T-cell (primary cell): ENCODE results near the gene TBL1XR1. TPM values are rescaled to one million over a fixed set of nuclear protein-coding genes. Genes with fewer than 3 reads are reported as not detected.
"Not testable (repeated sequence)": the region's sequence is repeated elsewhere in the genome, so short reads cannot be mapped to it uniquely, and the experiment has no call there.

Source experiments
- ATAC-seq, 4 experiments: fragments of 200-7000 bp in 3 of 4; fragments of 150-1000 bp in 1 of 4; cut with Tn5 transposase; replicated peaks in 1 of 4; 1 replicate in 3 of 4; 2 replicates in 1 of 4; pipeline ENCODE4 v1.10.0; 2021; ENCODE audit warnings: moderate library complexity in 3 of 4, mild to moderate bottlenecking in 2 of 4, moderate number of reproducible peaks in 1 of 4
- CTCF ChIA-PET, 2 donors: fragments of 300-600 bp; sonication (Branson Sonifier 250); formaldehyde crosslinking; loops; one replicate each; lab custom pipeline; 2022; ENCODE audit warnings: antibody characterized with exemption in 2 of 2; lab: Charles Lee
- POLR2A ChIA-PET, 2 donors: fragments of 300-600 bp; sonication (Branson Sonifier 250); formaldehyde crosslinking; loops; one replicate each; lab custom pipeline; 2022; ENCODE audit warnings: antibody characterized with exemption in 2 of 2; lab: Charles Lee
- DNase-seq, 35 experiments: peaks; one replicate each; pipeline versions ENCODE4 v3.0.0 to v3.0.0-alpha.2; 2013 to 2023
- H3K27ac ChIP-seq: one replicate; pipeline ENCODE4 v1.5.1; 2013; ENCODE audit warnings: low read length
- H3K27me3 ChIP-seq, 2 experiments: replicated peaks in 1 of 2; 1 replicate in 1 of 2; 2 replicates in 1 of 2; pipeline versions ENCODE4 v1.6.1 to v1.7.0; 2013; ENCODE audit warnings: low read length in 1 of 2, mixed read lengths in 1 of 2; ENCODE audit not compliant: control insufficient read depth in 2 of 2, insufficient read depth in 2 of 2; ENCODE audit errors: extremely low read depth in 1 of 2
- H3K36me3 ChIP-seq, 2 donors: 1 replicate in 1 of 2; 2 replicates in 1 of 2; pipeline versions ENCODE4 v1.6.1 to v1.7.0; 2013; ENCODE audit warnings: low read length in 1 of 2; ENCODE audit not compliant: control insufficient read depth in 2 of 2, insufficient read depth in 1 of 2; ENCODE audit errors: extremely low read depth in 1 of 2
- H3K4me1 ChIP-seq, 2 experiments: 1 replicate in 1 of 2; 2 replicates in 1 of 2; pipeline versions ENCODE4 v1.6.1 to v1.7.0; 2013; ENCODE audit warnings: low read length in 2 of 2, mixed read lengths in 1 of 2; ENCODE audit not compliant: insufficient read depth in 2 of 2, control insufficient read depth in 1 of 2; ENCODE audit errors: extremely low read depth in 1 of 2
- H3K4me3 ChIP-seq, 2 donors: 1 replicate in 1 of 2; 2 replicates in 1 of 2; pipeline versions ENCODE4 v1.5.1 to v1.7.0; 2013; ENCODE audit warnings: mild to moderate bottlenecking in 2 of 2, low read length in 1 of 2, moderate library complexity in 1 of 2; ENCODE audit not compliant: control insufficient read depth in 1 of 2; ENCODE audit errors: extremely low read depth in 1 of 2
- H3K9me3 ChIP-seq: 2 replicates; pipeline ENCODE4 v1.7.0; 2013
- H3K27ac Mint-ChIP-seq, 2 donors: one replicate each; pipeline ENCODE4 v1.8.0; 2020 to 2021; ENCODE audit warnings: mild to moderate bottlenecking in 2 of 2, mixed read lengths in 2 of 2
- H3K27me3 Mint-ChIP-seq, 2 donors: one replicate each; pipeline ENCODE4 v1.8.0; 2021 to 2022; ENCODE audit warnings: mixed read lengths in 2 of 2
- H3K36me3 Mint-ChIP-seq: one replicate; pipeline ENCODE4 v1.8.0; 2021; ENCODE audit warnings: mixed read lengths
- H3K4me1 Mint-ChIP-seq, 3 donors: one replicate each; pipeline ENCODE4 v1.8.0; 2020 to 2022; ENCODE audit warnings: mixed read lengths in 3 of 3, mild to moderate bottlenecking in 1 of 3
- H3K4me3 Mint-ChIP-seq, 3 donors: one replicate each; pipeline ENCODE4 v1.8.0; 2020 to 2022; ENCODE audit warnings: mild to moderate bottlenecking in 3 of 3, mixed read lengths in 3 of 3, moderate library complexity in 3 of 3
- H3K9me3 Mint-ChIP-seq, 3 donors: one replicate each; pipeline ENCODE4 v1.8.0; 2020 to 2022; ENCODE audit warnings: mixed read lengths in 3 of 3
- WGBS: methylation state at CpG from one replicate; pipeline ENCODE4 v1.1.5; 2013; ENCODE audit warnings: missing lambda C conversion rate; ENCODE audit not compliant: insufficient coverage; 5-methylcytosine and 5-hydroxymethylcytosine counted together
- total RNA-seq, 35 experiments: library from RNA in 6 of 35; stranded (reverse) in 6 of 35; fragments of 120-200 nt in 1 of 35; gene quantifications; one replicate each; pipeline versions ENCODE4 v1.2.1 to v1.2.4 and lab custom pipeline; 2013 to 2026

TBL1XR1 gene
- total RNA-seq, 5 donors from 2014 or later (not counting 1 experiment from before 2014, with no cell fraction given), result 120 to 156 (median 140) TPM

GRCh38 chr3:177190756-177191681 is 6.3 kb downstream of the TBL1XR1 start:
- POLR2A ChIA-PET, result no interaction called here
- H3K36me3 Mint-ChIP-seq, result peaks cover 15% of the 10 kb centered on the region
- H3K4me1 Mint-ChIP-seq, result peaks cover 75 to 80% (median 80%) of the 10 kb centered on the region in 3 donors
- DNase-seq (no peak), ATAC-seq (no peak)
- no peak overlapping the region for H3K4me3 ChIP-seq
- H3K27ac Mint-ChIP-seq, result peak overlapping the region; percentile 3 to 49
- CTCF ChIA-PET, result no interaction called here
- no peaks in the 10 kb centered on the region for H3K27me3 ChIP-seq
- peaks cover 25 to 37% of the 10 kb centered on the region in 2 experiments for H3K4me1 ChIP-seq
- 50% methylated on average over 1 of the region's 5 CpGs for WGBS
- no peaks in the 10 kb centered on the region for H3K36me3 ChIP-seq
- peak overlapping the region; percentile 1 for H3K27ac ChIP-seq
- H3K27me3 Mint-ChIP-seq, result no peaks in the 10 kb centered on the region
- no peaks in the 10 kb centered on the region for H3K9me3 Mint-ChIP-seq
- H3K9me3 ChIP-seq, result no peaks in the 10 kb centered on the region
- H3K4me3 Mint-ChIP-seq, result peak overlapping the region; percentile 2 to 67 (median 34)

- H3K27ac ChIP-seq, H3K27me3 Mint-ChIP-seq, H3K36me3 ChIP-seq, ATAC-seq, POLR2A ChIA-PET, H3K9me3 ChIP-seq, H3K4me3 ChIP-seq, H3K9me3 Mint-ChIP-seq, H3K27me3 ChIP-seq, DNase-seq: not testable (repeated sequence)
- peaks cover 76 to 79% (median 77%) of the 10 kb centered on the region in 3 donors for H3K4me1 Mint-ChIP-seq
- H3K4me1 ChIP-seq, result peaks cover 25 to 45% of the 10 kb centered on the region in 2 experiments
- H3K27ac Mint-ChIP-seq, result peak overlapping the region in 1 of 2 donors; percentile 35
- 93% methylated on average over 3 of the region's 5 CpGs for WGBS
- H3K36me3 Mint-ChIP-seq, result peaks cover 15% of the 10 kb centered on the region
- CTCF ChIA-PET, result interaction anchor here (0.6 to 0.7 kb wide), 2 partner anchors 121 to 139 kb away, joined by 3 to 9 read pairs; no protein-coding TSS in a partner anchor
- peak overlapping the region in 1 of 3 donors; percentile 67 for H3K4me3 Mint-ChIP-seq
These were observed 7.1 kb downstream of the TBL1XR1 start for GRCh38 chr3:177190184-177190583.

GRCh38 chr3:177188325-177188724 is 9.0 kb downstream of the TBL1XR1 start:
- H3K36me3 Mint-ChIP-seq, result peaks cover 10% of the 10 kb centered on the region
- H3K9me3 ChIP-seq, H3K4me3 ChIP-seq, ATAC-seq, H3K9me3 Mint-ChIP-seq, H3K27me3 ChIP-seq, H3K27ac ChIP-seq, H3K4me3 Mint-ChIP-seq, H3K36me3 ChIP-seq, DNase-seq, H3K27ac Mint-ChIP-seq, H3K27me3 Mint-ChIP-seq: not testable (repeated sequence)
- POLR2A ChIA-PET, result interaction anchor here (0.6 to 0.7 kb wide), 8 partner anchors 24 to 240 kb away, joined by 3 to 7 read pairs (median 4); no protein-coding TSS in a partner anchor
- CTCF ChIA-PET, result interaction anchor here (0.7 kb wide), 2 partner anchors 152 to 410 kb away, joined by 3 to 7 read pairs; no protein-coding TSS in a partner anchor
- peaks cover 17 to 51% of the 10 kb centered on the region in 2 experiments for H3K4me1 ChIP-seq
- peaks cover 72 to 76% (median 74%) of the 10 kb centered on the region in 3 donors for H3K4me1 Mint-ChIP-seq
- 100% methylated on average over 2 of the region's 4 CpGs for WGBS

GRCh38 chr3:177186306-177186705 is 11.0 kb downstream of the TBL1XR1 start:
- H3K36me3 ChIP-seq, result no peaks in the 10 kb centered on the region
- H3K4me1 ChIP-seq, result peaks cover 17 to 49% of the 10 kb centered on the region in 2 experiments
- Mint-ChIP-seq H3K4me1 (peaks cover 67 to 77% (median 75%) of the 10 kb centered on the region in 3 donors), H3K36me3 (peaks cover 3% of the 10 kb centered on the region), H3K9me3 (no peaks in the 10 kb centered on the region), H3K27me3 (no peaks in the 10 kb centered on the region), H3K27ac (no peak overlapping the region), H3K4me3 (peak overlapping the region in 1 of 3 donors; percentile 37)
- DNase-seq (no peak), ATAC-seq (no peak)
- no peaks in the 10 kb centered on the region for H3K27me3 ChIP-seq
- ChIA-PET CTCF (interaction anchor here in 1 of 2 donors (0.6 kb wide), 1 partner anchor 17 kb away, joined by 3 read pairs; no protein-coding TSS in a partner anchor), POLR2A (no interaction called here)
- WGBS, result no CpG with 5 or more reads among the region's 1 CpG
- no peak overlapping the region for H3K27ac ChIP-seq
- no peak overlapping the region for H3K4me3 ChIP-seq
- no peaks in the 10 kb centered on the region for H3K9me3 ChIP-seq

GRCh38 chr3:177185035-177185574 is 12.2 kb downstream of the TBL1XR1 start:
- H3K27me3 ChIP-seq, result no peaks in the 10 kb centered on the region
- Mint-ChIP-seq H3K4me1 (peaks cover 67 to 76% (median 74%) of the 10 kb centered on the region in 3 donors), H3K27me3 (no peaks in the 10 kb centered on the region), H3K4me3 (peak overlapping the region in 2 of 3 donors; percentile 18 to 29), H3K9me3 (no peaks in the 10 kb centered on the region), H3K27ac (peak overlapping the region in 1 of 2 donors; percentile 30), H3K36me3 (peaks cover 3% of the 10 kb centered on the region)
- H3K36me3 ChIP-seq, result no peaks in the 10 kb centered on the region
- no peaks in the 10 kb centered on the region for H3K9me3 ChIP-seq
- H3K27ac ChIP-seq, result no peak overlapping the region
- POLR2A ChIA-PET, result interaction anchor here in 1 of 2 donors (0.7 kb wide), 1 partner anchor 17 kb away, joined by 4 read pairs; no protein-coding TSS in a partner anchor
- no peak for ATAC-seq
- 89% methylated on average over 5 of the region's 7 CpGs for WGBS
- H3K4me1 ChIP-seq, result peaks cover 12 to 48% of the 10 kb centered on the region in 2 experiments
- H3K4me3 ChIP-seq, result no peak overlapping the region
- no peak for DNase-seq
- CTCF ChIA-PET, result no interaction called here

- peaks cover 70 to 76% (median 75%) of the 10 kb centered on the region in 3 donors for H3K4me1 Mint-ChIP-seq
These were observed 12.7 kb downstream of the TBL1XR1 start for GRCh38 chr3:177184602-177185001.

More at GRCh38 chr3:177184602-177185001, 12.7 kb downstream of the TBL1XR1 start:
- CTCF ChIA-PET, H3K4me3 ChIP-seq, H3K9me3 ChIP-seq, H3K27me3 ChIP-seq, DNase-seq, H3K36me3 Mint-ChIP-seq, ATAC-seq, H3K27me3 Mint-ChIP-seq, H3K9me3 Mint-ChIP-seq, H3K27ac ChIP-seq, H3K36me3 ChIP-seq: not testable (repeated sequence)
- Mint-ChIP-seq H3K4me3 (peak overlapping the region in 1 of 3 donors; percentile 29), H3K27ac (peak overlapping the region in 1 of 2 donors; percentile 52)
- WGBS, result 70% methylated on average over 2 of the region's 3 CpGs
- POLR2A ChIA-PET, result interaction anchor here in 1 of 2 donors (0.7 kb wide), 1 partner anchor 16 kb away, joined by 4 read pairs; no protein-coding TSS in a partner anchor
- peaks cover 13 to 52% of the 10 kb centered on the region in 2 experiments for H3K4me1 ChIP-seq
